ENCODE data around the gene TMEM213.

TMEM213 gene

DNA sequence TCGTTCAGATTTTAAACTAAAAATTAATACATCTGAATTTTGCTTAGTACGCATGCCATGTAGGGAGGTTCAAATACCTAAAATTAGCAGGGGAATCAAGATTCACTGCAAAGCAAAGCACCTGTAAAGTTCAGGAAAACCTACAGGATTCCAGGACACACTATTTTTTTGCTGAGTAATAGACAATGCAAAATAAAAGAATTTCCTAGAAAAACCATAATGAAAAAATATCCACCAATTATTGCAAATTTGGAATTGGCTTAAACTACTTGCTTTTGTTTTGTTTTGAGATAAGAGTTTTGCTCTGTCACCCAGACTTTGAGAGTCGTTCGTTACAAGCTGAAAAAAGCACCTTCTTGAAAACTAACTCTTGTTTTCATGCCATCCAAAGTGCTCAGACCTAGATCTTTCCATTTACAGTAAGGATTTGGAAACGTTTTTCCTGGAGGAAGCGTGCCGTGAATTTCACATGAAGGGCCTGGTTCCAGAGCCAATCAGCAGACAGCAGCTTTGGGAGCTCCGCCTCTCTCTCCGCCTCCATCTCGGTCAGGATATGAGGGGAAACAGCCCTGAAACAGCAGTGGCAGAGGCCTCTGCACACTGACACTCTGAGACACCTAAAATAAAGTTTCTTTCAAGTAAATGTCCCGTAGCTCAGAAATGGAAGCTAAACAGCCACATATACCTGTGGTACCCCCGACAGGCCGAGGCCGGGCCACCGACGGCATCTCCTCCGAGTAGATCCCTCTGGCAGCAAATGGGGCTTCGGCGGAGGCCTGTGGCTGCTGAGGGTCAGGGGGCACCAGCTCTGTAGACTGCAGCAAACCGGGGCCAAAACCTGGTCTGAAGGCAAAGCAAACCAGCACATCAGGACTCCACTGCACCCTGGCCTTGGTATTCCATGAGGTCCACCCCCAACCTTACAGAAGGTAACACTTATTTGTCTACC, 46.1 kb downstream of the TMEM213 start:
- no peak for DNase-seq

DNA sequence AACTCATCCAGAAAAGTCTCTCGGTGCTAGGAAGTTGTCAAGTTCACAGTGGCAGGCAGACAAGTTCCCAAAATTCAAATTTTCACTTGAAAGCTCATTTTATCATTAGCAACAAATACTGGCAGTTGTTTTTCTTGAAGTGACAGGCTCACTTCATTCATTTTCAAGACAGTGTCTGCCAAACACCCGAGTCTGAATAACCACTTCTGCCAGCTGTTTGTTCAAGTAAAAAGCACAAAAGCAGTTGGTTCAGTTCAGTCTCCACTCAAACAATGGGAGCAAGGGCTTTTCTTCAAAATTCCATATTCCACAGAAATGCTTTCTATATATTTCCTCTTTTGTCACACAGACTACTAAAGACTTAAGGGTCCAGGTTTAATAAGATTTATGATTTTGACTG, 47.9 kb downstream of the TMEM213 start:
- no peak for DNase-seq

DNA sequence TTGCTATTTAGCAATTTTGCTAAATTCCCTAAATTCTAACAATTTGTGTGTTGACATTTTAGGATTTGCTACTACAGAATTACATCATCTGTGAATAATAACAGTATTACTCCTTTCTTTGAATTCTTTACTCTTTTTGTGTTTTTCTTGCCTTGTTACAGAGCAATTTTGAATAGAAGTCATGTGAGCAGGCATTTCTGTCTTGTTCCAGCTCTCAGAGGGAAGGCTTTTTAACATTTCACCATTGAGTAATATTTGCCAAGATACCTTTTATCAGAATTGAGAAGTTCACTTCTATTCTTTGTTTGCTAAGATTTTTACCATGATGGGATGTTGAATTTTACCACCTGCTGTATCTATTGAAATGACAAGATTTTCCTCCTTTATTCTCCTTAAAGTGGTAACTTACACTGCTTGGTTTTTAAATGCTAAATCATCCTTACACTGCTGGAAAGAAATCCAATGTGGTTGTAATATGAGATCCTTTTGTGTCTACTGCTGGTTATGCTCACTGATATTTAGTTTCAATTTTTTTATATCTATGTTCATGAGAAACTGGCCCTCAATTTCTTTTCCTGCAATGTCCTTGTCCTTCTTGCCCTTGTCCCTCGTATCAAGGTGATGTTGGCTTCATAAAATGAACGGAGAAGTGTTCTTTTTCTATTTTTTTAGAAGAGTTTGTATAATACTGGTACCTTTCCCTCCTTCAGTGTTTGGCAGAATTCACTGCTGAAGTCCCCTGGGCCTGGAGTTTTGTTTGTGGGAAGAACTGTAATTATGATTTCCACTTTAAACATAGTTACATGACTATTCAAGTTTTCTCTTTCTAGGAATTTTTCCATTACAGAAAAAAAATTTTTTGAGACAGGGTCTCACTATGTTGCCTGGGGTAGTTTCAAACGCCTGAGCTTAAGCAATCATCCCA, 50.5 kb downstream of the TMEM213 start:
- no peak for DNase-seq

DNA sequence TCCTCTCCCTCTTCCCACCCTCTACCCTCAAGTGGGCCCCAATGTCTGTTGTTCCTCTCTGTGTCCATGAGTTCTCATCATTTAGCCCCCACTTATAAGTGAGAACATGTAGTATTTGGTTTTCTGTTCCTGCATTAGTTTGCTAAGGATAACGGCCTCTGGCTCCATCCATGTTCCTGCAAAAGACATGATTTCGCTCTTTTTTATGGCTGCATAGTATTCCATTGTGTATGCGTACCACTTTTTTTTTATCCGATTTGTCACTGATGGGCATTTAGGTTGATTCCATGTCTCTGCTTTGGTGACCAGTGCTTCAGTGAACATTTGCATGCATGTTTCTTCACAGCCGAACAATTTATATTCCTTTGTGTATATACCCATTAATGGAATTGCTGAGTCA, 51.9 kb downstream of the TMEM213 start:
- DNase-seq: no peak

DNA sequence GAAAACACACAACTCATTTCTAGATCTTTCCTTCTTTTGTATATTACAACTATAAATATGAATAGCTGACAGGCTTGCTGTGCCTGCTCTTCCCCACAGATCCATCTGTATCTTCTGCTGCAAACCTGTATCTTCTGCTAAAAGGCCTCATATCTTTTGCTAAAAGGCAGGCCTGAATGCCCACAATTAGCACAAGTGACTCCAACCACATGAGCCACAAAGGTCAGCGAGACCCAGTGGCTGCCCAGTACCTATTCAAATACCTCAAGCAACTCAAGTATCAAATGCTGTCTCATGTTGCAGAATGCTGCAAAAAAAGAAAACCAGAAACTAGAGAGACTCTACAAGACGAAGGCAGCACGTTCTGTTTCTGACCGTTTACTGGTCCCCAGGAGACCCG, 54.7 kb downstream of the TMEM213 start:
- no peak for DNase-seq

DNA sequence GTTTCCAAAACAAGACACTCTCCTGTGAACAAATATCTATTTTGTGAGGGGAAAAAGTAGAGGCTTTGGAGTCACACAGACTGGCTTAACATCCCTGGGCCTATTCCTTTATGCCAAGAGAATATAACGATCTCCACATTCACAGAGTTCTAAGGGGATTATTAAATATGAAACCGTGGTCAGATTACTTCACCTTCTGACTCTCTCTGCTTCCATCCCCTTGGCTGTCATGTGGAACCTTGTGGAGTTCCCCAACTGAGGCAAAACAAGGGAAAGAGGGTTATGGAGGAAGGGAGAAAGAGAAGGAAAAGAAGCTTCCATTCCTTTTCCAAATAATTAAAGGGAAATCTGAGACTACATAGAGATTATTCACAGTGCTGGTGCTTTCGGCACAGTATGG, 55.7 kb downstream of the TMEM213 start:
- DNase-seq: no peak

DNA sequence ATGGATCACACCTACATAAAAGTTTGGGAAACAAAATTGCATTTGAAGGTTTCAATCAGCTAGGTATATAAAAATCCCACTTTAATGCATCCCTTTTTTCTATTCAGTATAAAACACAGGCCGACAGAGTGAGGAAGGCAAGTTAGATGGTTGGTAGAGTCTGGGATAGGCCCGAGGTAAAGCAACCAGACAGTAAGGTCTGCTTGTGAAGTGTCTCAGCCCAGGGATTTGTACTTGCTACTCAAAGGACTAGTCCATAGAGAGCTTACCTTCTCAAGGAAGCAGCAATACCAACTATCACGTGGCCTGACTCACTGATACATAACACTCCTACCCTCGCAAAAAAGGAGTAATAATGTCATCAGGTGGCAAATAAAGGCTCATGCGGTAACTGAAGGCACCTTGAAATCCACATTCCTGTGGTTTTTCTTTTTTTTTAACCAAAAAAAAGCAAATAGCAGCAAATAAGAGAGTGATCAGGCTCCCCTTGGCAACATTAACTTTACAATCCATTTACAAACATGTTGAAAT, 56.4 kb downstream of the TMEM213 start:
- no peak for DNase-seq

DNA sequence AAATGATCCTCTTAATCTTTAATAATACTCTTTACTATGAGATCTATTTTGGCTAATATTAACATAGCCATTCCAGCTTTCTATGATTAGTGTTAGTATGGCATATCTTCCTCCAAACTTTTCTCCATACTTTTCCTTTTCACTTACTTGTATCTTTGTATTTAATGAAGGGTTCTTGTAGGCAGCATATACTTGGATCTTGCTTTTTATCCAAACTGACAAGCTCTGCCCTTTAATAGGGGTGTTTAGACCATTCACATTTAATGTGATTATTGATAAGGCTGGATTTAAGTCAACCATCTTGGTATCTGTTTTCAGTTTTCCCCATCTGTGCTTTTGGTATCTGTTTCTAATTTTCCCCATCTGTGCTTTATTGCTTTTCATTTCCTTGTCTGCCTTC, 59.9 kb downstream of the TMEM213 start:
- no peak for DNase-seq

DNA sequence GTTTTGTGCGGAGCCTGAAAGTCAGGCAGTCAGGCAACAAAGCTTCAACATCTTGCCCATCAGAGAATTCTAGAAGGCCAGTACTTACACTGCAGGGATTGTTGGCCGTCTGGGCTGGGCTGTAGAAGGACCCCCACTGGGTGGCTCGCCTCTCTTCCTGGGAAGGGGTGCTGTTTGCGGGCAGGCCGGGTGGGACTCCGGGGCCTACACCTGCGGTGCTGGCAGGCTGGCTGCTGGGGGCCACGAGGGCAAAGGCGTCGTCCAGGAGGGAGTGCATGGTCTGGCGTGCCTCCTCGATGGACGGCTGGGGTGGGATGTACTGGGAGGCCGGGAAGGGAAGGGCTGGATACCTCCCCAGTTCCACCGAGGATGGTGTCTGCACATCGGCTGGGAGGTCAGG, 63.3 kb downstream of the TMEM213 start:
- no peak for DNase-seq

DNA sequence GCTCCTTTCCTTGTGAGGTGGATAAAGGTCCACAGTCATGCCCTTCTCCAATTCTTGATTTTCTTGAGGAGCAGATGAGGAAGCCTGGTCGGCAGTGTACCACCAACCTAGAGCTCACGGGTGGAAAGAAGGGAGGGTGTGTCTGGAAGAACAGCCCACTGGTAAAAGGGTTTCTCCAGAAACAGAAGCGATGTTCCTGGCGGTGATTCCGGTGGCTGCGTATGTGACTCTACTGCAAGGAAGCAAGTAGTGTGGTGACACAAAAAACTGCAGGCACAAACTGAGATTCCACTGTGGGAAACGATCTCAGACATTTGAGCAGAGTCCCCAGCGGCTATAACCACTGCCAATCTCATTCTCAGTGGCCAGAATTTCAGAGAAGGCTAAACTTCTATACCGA, 66.1 kb downstream of the TMEM213 start:
- DNase-seq: no peak

DNA sequence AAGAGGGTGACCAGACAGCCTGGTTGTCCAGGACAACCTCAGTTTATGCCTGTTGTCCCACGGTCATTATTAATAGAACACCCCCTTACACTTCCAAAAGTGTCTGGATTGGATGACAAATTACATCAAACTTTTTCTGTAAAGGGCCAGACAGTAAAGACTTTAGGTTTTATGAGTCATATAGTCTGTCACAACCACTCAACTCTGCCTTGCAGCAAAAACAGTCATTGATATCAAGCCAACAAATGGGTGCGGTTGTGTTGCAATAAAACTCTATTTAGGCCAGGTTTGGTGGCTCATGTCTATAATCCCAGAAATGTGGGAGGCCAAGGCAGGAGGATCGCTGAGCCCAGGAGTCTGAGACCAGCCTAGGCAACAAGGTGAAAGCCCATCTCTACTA, 66.9 kb downstream of the TMEM213 start:
- DNase-seq: peak; percentile 67

DNA sequence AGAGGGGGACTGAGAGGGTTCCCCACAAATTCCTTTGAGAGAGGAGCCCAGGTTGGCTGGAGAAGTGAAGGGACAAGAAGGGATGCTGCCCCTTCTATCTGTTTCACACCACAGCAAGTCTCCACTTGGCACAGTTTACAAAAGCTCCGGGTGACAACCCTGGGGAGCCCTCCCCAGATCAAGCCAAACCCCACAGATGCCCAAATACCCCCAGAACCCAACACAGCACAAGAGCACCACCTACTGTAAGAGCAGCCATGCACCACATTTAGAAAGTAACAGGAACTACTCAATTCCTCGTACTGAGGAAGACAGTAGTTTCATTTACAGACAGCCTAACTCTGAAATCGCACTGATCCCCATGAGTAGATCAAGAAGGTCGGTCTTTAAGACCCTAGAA, 68.0 kb downstream of the TMEM213 start:
- DNase-seq: no peak

DNA sequence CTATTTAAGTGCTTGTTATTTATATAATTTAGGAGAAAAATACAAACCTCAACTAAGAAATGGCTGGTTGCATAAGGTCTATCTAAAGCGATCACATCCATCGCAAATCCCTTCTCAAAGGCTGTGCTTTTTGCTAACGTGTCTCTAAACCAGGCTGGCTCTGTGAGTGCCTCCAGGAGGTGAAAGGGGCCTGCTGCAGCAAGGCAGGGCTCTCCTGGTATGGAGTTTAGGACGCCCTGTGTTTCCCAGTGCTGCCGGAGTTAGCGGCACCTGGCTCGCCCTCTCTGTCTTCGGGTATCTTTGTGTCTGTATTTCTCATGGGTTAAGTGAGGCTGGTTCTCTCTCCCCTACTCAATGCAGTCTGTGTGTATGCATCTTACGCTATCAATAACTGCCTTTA, 68.6 kb downstream of the TMEM213 start:
- no peak for DNase-seq

DNA sequence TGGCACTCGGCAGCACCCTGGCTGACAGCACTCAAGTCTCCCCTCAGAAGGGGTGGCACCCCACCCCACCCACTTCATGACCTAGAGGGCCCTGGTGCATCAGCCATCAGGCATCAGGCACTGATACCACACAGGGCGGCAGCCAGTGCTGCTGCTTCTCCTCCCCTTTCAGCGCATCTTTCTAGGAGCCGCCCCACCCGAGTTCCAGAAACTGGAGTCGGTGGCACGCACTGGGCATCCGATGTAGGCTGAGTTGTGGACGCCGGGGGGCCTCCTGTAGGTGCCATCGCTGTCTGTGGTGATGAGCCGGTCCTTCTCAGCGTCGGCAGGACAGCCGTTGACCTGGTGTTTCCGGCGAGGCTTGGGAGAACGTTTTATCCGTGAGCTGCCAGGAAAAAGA, 70.0 kb downstream of the TMEM213 start:
- no peak for DNase-seq

DNA sequence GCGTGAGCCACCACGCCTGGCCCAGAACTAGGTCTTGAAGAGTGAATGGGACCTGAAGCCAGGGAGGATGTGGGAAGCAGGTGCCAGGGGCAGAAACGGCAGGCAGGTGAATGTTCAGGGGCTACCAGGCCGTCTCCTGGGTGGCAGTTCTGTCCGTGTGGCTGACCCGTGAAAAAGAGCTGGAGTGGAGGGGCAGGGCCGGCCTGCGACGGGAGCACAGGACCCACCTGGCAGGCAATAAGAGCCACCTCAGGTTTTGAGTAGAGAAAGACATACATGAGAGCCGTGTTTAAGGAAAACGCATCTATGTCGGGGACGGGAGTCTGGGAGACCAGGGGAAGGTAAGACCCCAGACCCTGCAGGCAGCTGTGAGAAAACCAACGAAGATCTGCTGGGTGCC, 70.9 kb downstream of the TMEM213 start:
- DNase-seq: no peak

DNA sequence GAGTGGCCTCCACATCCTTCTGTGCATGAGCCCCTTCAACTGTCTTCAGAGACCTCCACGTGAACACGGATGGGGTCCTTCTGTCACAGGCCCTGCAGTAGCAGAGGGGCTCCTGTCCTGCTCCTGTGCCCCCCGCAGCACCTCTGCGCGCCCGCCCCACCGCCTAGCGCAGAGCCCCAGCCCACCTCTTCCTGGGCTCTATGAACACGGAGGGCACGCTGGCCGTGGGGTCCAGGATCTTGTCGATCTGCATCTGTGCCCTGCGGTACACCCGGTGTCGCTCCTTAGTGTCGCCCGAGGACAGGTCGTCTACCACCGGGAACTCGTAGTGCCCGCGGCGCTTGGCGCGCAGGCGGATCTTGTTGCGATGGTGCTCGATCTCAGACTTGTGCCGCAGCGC, 71.6 kb downstream of the TMEM213 start:
- DNase-seq: no peak

DNA sequence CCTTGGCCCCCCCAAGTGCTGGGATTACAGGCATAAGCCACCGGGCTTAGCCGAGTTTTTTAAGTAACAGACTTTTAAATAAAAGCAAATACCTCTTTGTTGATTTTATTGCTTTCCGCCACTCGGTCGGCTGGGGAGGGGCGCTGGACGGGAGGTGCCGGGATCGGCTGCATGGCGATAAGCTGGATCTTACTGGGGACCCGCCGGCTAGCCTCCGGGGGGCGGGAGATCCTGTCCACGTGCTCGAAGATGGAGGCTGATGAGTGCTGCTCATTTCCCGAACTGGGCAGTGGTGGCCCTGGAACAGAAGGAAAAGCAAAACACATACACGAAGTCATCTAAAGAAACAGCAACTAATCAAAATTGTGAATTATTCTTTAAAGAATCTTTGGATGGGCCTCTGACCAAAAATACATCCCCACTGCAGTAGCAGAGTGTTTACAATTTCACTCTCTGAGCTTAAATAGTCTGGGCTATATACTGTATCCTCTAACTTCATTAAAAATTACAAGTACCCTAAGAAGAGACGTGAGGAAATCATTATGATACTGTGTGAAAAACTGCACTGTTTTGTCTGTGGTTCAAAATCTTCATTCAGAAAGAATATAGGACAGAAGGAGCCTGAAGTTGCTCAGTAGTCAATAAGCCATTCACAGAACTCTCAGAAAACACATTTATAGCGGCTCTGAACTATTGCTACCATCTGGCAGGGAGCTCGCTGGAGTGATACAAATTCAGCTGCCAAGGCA, 73.4 kb downstream of the TMEM213 start:
- DNase-seq: no peak

DNA sequence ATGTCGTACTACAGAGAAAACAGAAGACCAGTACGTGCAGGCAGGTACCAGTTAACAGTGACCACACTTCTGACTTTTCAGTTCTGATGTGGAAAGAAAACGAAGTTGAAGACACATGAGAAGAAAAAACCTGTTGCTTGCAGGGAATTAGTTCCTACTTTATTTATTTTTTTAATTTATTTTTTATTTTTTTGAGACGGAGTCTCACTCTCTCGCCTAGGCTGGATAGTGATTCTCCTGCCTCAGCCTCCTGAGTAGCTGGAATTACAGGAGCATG, 74.0 kb downstream of the TMEM213 start:
- no peak for DNase-seq

DNA sequence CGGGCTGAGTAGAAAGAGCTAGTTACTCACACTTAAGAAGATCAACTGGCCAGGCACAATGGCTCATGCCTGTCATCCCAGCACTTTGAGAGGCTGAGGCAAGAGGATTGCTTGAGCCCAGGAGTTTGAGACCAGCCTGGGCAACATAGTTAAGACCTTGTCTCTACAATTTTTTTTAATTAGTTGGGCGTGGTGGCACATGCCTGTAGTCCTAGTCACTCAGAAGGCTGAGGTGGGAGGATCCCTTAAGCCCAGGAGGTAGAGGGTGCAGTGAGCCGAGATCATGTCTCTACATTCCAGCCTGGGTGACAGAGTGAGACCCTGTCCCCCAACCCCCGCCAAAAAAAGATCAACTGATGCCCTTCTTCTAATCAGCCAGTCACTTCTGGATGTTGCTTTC, 74.8 kb downstream of the TMEM213 start:
- peak; percentile 41 for DNase-seq

DNA sequence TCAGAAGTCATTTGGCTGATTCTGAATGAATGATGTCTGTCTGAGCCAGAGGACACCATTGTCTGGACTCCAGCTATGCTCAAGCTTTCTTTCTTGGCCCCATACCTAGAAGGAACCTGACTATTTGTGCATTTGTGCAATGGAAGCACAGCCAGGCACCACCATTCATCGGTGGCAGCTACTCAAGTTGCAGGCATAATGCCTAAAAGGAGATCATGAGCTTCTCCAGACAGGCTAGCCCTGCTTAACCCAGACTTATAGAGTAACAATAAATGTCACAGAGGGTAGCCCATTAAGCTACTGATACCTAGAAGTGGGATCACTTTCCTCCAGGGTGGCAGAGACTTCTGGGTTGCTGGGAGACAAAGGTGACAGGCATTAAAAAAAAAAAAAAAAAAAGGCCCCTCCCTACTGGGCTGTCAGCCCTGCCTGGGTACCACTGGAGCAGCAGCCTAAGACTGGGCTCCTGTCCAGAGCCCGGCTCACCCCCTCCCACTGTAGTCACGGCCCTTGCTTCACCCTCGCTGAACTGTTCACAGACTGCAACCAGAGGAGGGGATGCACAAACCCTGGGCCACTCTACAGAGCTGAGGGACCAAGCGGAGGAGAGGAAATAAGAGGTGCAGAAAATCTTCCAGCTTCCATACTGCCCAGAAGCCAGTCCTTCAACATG, 75.6 kb downstream of the TMEM213 start:
- no peak for DNase-seq

DNA sequence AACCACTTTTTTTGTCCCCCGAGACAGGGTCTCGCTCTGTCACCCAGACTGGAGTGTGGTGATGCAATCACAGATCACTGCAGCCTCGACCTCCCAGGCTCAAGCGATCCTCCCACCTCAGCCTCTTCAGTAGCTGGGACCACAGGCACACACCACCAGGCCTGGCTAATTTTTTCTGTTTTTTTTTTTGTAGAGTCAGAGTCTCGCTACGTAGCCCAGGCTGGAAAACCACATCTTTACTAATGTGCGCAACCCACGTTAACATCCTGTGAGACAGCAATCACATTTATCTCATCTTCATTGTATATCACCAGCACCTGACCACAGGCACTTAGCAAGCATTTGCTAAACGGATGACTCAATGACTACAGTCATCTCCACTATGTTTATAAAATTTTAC, 78.0 kb downstream of the TMEM213 start:
- DNase-seq: peak; percentile 36

DNA sequence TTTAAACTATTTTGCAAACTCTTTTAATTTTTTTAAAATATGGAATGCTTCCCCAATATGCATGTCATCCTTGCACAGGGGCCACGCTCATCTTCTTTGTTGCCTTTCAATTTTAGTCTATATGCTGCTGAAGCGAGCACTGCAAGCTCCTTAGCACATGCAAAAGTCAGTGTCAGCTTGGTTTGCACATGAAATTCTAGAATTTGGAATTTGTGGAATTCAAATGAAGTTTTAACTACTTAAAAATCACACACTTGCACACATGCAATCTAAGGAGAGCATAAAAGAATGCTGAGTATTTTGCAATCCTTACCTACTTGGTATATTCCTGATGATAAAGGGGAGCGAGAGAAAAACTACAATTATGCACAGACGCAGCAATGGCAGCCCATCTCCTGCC, 78.5 kb downstream of the TMEM213 start:
- DNase-seq: no peak

Measured in fibroblast of skin of scalp (primary cell).